Common myeloid progenitor, CD34-positive (primary cell): ENCODE data around the gene TOM1L2.

Experiments used
- CTCF ChIA-PET: fragments of 350-600 bp; sonication (Branson Sonifier 250); formaldehyde crosslinking; loops from one replicate; lab custom pipeline; 2021; ENCODE audit warnings: antibody characterized with exemption; lab: Charles Lee
- POLR2A ChIA-PET: fragments of 350-600 bp; sonication (Branson Sonifier 250); formaldehyde crosslinking; loops from one replicate; lab custom pipeline; 2021; ENCODE audit warnings: antibody characterized with exemption; lab: Charles Lee
- DNase-seq, 3 donors: peaks; one replicate each; pipeline versions ENCODE4 v3.0.0 to v3.0.0-alpha.2; 2013
- H3K27ac ChIP-seq, 2 experiments: 1 replicate in 1 of 2; 2 replicates in 1 of 2; pipeline ENCODE4 v1.7.0; 2013; ENCODE audit warnings: inconsistent platforms in 2 of 2, low read length in 2 of 2, mild to moderate bottlenecking in 2 of 2, low read depth in 1 of 2, moderate library complexity in 1 of 2; ENCODE audit not compliant: severe bottlenecking in 2 of 2, insufficient read depth in 1 of 2, poor library complexity in 1 of 2
- H3K27me3 ChIP-seq, 5 experiments: replicated peaks in 2 of 5; 1 replicate in 3 of 5; 2 replicates in 2 of 5; pipeline versions ENCODE4 v1.6.1 to v1.7.0; 2013; ENCODE audit warnings: low read length in 4 of 5, mild to moderate bottlenecking in 2 of 5, moderate library complexity in 2 of 5, inconsistent platforms in 1 of 5; ENCODE audit not compliant: insufficient read depth in 5 of 5, control insufficient read depth in 4 of 5
- H3K36me3 ChIP-seq, 4 experiments: 1 replicate in 2 of 4; 2 replicates in 2 of 4; pipeline versions ENCODE4 v1.6.1 to v1.7.0; 2013; ENCODE audit warnings: low read length in 3 of 4, control low read depth in 1 of 4, mild to moderate bottlenecking in 1 of 4; ENCODE audit not compliant: control insufficient read depth in 4 of 4, insufficient read depth in 4 of 4
- H3K4me1 ChIP-seq, 4 experiments: 1 replicate in 3 of 4; 2 replicates in 1 of 4; pipeline versions ENCODE4 v1.6.1 to v1.7.1; 2013; ENCODE audit warnings: low read length in 3 of 4, mild to moderate bottlenecking in 3 of 4, control low read depth in 1 of 4, inconsistent platforms in 1 of 4, moderate library complexity in 1 of 4; ENCODE audit not compliant: control insufficient read depth in 4 of 4, insufficient read depth in 4 of 4; ENCODE audit errors: control extremely low read depth in 1 of 4
- H3K4me3 ChIP-seq, 7 experiments: 1 replicate in 4 of 7; 2 replicates in 3 of 7; pipeline versions ENCODE4 v1.5.1 to v1.7.0; 2013; ENCODE audit warnings: mild to moderate bottlenecking in 7 of 7, low read length in 6 of 7, moderate library complexity in 6 of 7, inconsistent platforms in 2 of 7, low read depth in 2 of 7, control low read depth in 1 of 7; ENCODE audit not compliant: insufficient read depth in 4 of 7, control insufficient read depth in 1 of 7; ENCODE audit errors: extremely low read depth in 1 of 7
- H3K9me3 ChIP-seq, 5 experiments: 1 replicate in 4 of 5; 2 replicates in 1 of 5; pipeline versions ENCODE4 v1.6.1 to v1.7.1; 2013; ENCODE audit warnings: low read length in 4 of 5, mild to moderate bottlenecking in 2 of 5, inconsistent platforms in 1 of 5, low read depth in 1 of 5, moderate library complexity in 1 of 5; ENCODE audit not compliant: control insufficient read depth in 4 of 5, insufficient read depth in 2 of 5; ENCODE audit errors: control extremely low read depth in 1 of 5
- WGBS: methylation state at CpG from one replicate; pipeline ENCODE4 v1.1.5; 2013; ENCODE audit not compliant: insufficient coverage; 5-methylcytosine and 5-hydroxymethylcytosine counted together

The TOM1L2 gene

DNA sequence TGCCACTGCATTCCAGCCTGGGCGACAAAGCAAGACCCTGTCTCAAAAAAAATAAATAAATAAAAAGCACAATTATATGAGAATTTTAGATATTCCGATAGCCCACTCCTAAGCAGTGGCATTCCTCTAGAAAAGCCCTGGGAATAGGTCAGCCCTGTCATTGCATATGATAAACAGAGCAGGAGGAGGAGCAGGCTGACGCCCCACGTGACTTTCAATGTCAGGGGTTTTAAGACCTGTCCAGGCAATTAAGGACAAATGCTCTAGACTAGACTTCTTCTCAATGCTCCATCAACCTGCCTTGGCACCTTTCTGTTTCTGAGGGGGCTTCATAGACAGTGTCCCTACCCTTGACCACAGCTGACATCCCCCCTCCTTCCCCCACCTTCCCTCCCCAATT is 7.5 kb downstream of the TOM1L2 start:
- POLR2A ChIA-PET: no interaction called here
- Histone ChIP-seq H3K4me1 (peaks cover 0 to 9% (median 3%) of the 10 kb centered on the region in 4 experiments), H3K27me3 (no peaks in the 10 kb centered on the region), H3K4me3 (no peak overlapping the region), H3K36me3 (no peaks in the 10 kb centered on the region), H3K27ac (no peak overlapping the region), H3K9me3 (no peaks in the 10 kb centered on the region)
- 100% methylated on average over 1 of the region's 4 CpGs for WGBS
- CTCF ChIA-PET: interaction anchor here (1.7 kb wide), 1 partner anchor 18 kb away, joined by 4 read pairs; no protein-coding TSS in a partner anchor
- no peak for DNase-seq

DNA sequence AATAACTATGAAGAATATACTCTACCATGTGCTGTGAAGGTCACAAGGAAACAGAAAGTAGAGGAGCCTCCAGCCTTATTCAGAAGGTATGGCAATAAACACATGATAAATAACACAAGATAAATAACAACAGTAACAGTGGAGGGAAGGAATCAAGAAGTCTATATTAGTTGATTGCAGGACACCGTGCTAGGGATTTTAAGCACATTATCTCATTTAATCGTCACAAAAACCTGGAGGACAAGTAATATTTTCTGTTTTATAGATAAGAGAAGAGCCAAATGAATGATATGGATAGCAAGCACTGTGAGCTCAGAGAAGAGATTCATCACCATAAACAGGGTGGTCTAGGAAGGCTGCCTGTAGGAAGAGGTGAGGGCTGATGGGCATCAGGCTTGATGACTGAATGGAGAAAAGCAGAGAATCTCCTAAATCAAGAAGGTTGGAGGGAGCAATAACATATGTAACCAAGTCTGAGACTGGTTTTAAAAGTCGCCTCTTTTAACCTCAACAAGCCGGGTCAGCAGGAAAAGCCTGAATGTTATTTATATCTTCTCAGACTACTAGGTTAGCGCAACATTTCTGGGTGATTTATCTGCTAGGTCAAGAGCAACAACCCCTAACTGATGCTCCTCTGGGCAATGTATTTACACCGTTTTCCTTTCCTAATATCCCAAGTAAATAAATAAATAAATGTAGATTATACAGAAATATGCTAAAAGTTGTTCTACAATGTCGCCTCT is 8.3 kb downstream of the TOM1L2 start:
- Histone ChIP-seq H3K4me3 (no peak overlapping the region), H3K9me3 (no peaks in the 10 kb centered on the region), H3K27ac (no peak overlapping the region), H3K4me1 (peaks cover 0 to 15% (median 3%) of the 10 kb centered on the region in 4 experiments), H3K36me3 (no peaks in the 10 kb centered on the region), H3K27me3 (no peaks in the 10 kb centered on the region)
- 8% methylated on average over 2 of the region's 7 CpGs for WGBS
- ChIA-PET POLR2A (no interaction called here), CTCF (no interaction called here)
- DNase-seq: no peak

DNA sequence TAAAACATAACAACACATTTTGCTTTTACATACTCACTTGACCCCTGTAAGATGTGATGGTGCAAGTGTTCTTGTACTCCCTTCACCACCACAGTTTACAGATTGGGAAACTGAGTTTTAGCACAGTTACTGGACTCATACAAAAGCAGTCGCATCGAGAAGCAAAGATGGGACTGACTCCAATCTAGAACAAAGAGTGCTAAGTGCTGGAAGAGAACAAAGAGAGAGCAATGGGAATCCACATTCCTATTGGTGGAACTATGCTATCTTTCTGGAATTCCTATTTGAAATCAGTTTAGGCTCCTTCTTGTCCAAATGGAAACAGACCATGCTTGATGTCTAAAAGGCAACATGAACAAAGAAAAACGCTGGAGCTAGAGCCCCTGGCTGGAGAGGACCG is 9.1 kb downstream of the TOM1L2 start:
- ChIA-PET CTCF (no interaction called here), POLR2A (no interaction called here)
- WGBS: 86% methylated on average over 4 of the region's 4 CpGs
- no peak overlapping the region for H3K4me3 ChIP-seq
- no peaks in the 10 kb centered on the region for H3K9me3 ChIP-seq
- no peaks in the 10 kb centered on the region for H3K27me3 ChIP-seq
- H3K4me1 ChIP-seq: peaks cover 2 to 22% (median 3%) of the 10 kb centered on the region in 4 experiments
- H3K36me3 ChIP-seq: no peaks in the 10 kb centered on the region
- no peak overlapping the region for H3K27ac ChIP-seq
- DNase-seq: no peak

DNA sequence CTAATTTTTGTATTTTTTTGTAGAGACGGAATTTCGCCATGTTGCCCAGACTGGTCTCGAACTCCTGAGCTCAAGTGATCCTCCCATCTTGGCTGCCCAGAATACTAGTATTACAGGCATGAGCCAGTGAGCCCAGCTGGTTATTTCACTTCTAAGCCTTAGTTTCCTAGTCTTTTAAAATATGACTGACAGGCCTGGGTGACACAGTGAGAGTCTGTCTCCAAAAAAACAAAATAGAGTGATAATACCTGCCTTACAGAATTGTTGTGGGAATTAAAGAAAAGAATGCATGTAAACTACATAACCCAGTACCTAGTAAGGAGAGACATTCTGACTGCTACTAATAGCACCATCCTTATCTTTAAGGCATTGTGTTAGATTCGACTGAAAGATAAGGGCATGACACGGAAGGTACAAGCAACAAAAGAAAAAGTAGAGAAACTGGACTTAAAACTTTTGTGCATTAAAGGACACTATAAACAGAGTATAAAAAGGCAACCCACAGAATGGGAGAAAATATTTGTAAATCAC is 11.6 kb downstream of the TOM1L2 start:
- no peak overlapping the region for H3K4me3 ChIP-seq
- 100% methylated on average over 3 of the region's 5 CpGs for WGBS
- DNase-seq: no peak
- ChIA-PET POLR2A (no interaction called here), CTCF (no interaction called here)
- H3K36me3 ChIP-seq: peaks cover 0 to 2% (median 0%) of the 10 kb centered on the region in 4 experiments
- H3K4me1 ChIP-seq: peaks cover 3 to 27% (median 3%) of the 10 kb centered on the region in 4 experiments
- no peaks in the 10 kb centered on the region for H3K27me3 ChIP-seq
- H3K27ac ChIP-seq: no peak overlapping the region
- no peaks in the 10 kb centered on the region for H3K9me3 ChIP-seq

DNA sequence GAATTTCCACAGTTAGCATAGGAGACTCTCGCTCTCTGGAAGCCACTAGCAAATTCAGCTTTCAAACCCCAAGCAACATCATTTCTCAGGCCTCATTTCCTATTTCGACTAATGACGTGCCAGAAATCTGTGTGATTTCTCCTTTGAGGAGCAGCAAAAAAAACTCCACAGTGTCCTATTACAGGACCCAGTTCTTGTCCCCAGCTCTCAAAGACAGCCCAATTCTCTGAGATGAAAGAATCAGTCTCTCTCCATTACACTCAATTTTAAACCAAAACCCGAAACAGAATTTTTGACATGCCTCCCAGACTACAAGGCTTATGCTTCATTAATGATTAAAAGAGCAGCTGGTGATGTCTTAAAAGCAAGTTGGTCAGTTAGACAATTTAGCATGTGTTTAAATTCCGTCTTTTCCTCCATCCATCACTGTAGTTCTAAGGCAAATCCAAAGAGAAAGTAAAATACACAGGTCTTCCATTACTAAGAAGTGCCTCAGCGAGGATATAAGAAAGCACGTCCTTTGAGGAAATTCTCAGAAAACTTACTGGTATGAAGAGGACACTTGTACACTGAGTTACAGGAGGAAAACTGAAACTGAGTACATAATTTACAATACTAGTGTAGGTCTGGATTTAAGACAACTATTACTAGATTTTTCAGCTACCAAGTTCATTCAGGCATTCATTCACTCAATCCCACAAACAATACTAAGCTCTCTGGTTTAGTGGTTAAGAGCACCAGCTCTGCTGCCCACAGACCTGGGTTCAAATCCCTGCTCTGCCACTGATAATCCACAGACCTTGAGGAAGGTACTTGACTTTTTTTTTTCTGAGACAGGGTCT is 12.5 kb downstream of the TOM1L2 start:
- Histone ChIP-seq H3K27me3 (no peaks in the 10 kb centered on the region), H3K27ac (peak overlapping the region; percentile 25 to 47), H3K9me3 (no peaks in the 10 kb centered on the region), H3K4me1 (peaks cover 3 to 27% (median 3%) of the 10 kb centered on the region in 4 experiments), H3K36me3 (peaks cover 0 to 2% (median 0%) of the 10 kb centered on the region in 4 experiments), H3K4me3 (peak overlapping the region in 4 of 7 experiments; percentile 11 to 46 (median 30))
- ChIA-PET POLR2A (no interaction called here), CTCF (interaction anchor here (1.4 kb wide), 1 partner anchor 11 kb away, joined by 4 read pairs; no protein-coding TSS in a partner anchor)
- 52% methylated on average over 3 of the region's 7 CpGs for WGBS
- peak in 2 of 3 donors; percentile 26 to 28 for DNase-seq

DNA sequence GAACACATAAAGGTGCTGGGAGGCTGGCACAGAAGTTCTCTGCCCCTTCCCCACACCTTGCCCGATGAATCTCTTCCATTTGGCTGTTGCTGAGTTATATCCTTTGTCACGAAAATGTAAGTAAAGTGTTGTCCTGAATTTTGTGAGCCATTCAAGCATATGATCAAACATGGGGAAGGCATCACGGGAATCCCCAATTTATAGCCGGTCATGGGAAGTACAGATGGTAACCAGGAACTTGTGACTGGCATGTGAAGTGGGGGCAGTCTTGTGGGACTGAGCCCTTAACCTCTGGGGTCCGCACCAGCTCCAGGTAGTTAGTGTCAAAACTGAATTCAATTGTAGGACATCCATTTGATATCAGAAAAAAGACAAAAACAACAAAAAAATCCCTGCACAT is 13.2 kb downstream of the TOM1L2 start:
- Histone ChIP-seq H3K27ac (no peak overlapping the region), H3K9me3 (no peaks in the 10 kb centered on the region), H3K4me1 (peaks cover 0 to 25% (median 3%) of the 10 kb centered on the region in 4 experiments), H3K4me3 (no peak overlapping the region), H3K27me3 (no peaks in the 10 kb centered on the region), H3K36me3 (peaks cover 0 to 2% (median 0%) of the 10 kb centered on the region in 4 experiments)
- CTCF ChIA-PET: interaction anchor here (1.4 kb wide), 1 partner anchor 12 kb away, joined by 4 read pairs; no protein-coding TSS in a partner anchor
- no peak for DNase-seq
- WGBS: 88% methylated on average over 3 of the region's 5 CpGs
- POLR2A ChIA-PET: no interaction called here
